Activated CD8-positive, alpha-beta memory T cell treated with anti-CD3 and anti-CD28 coated beads, Interleukin-2, amount 50 U/mL, for 24 hours (primary cell): ENCODE results near the gene EDIL3.

Experiments
- DNase-seq: peaks from one replicate; pipeline ENCODE4 v3.0.0-alpha.2; 2020; ENCODE audit errors: extremely low read depth

EDIL3 gene

DNA sequence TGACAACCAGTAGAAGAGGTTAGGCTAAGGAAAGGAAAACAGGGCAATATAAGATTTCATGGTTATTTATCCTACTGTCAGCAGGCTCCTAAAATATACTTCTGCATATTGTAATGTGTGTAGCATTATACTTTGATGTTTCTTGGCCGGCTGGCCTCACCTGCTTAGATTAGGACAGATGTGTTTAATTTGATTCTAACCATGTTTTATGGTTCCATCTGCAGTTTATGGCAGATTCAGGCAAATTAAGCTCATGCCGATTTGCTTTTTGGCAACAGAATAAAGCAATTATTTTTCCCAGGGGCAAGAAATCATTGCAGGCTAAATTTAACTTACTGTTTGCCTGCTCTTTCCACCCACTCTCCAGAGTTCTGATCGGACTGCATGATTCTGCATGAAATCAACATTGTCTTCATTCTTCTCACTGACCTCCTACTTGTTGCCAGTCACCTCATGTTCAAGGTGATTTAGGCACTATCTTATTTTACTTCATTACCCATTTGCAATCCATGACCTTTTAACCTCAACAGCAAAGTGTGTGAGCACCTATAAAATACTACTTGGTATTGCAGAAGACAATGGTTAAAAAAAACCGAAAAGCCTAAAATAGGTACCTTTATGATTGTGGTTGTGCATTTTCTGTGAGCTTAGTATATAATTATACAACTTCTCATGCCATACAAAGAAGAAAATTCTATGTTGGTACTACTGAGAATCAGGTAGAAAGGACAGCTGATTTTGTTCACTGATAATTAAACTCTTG is 125.2 kb downstream of the EDIL3 start:
- DNase-seq, result no peak

- no peak for DNase-seq
Observed at GRCh38 chr5:84257061-84257460, 127.6 kb downstream of the EDIL3 start.

GRCh38 chr5:84255315-84255714 is 129.4 kb downstream of the EDIL3 start:
- no peak for DNase-seq

GRCh38 chr5:84253946-84254345 is 130.7 kb downstream of the EDIL3 start:
- DNase-seq, result no peak

- no peak for DNase-seq
Observed at GRCh38 chr5:84251503-84251902, 133.2 kb downstream of the EDIL3 start.

GRCh38 chr5:84249918-84250630 is 134.6 kb downstream of the EDIL3 start:
- DNase-seq, result no peak

- no peak for DNase-seq
Observed at GRCh38 chr5:84248013-84248412, 136.7 kb downstream of the EDIL3 start.

DNA sequence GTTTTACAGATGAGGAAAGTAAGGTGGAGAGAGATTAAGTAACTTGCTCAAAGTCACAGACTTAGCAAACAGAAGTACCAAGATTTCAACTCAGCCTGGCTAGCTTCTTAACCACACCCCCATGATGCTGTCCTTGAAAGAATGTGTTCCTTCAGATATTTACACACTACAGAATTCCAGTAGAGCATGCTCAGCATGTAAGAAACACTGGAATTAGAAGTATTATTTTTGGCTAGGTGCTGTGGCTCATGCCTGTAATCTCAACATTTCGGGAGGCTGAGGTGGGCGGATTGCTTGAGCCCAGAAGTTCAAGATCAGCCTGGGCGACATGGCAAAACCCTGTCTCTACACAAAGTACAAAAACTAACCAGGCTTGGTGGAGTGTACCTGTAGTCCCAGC is 142.4 kb downstream of the EDIL3 start:
- DNase-seq, result no peak

DNA sequence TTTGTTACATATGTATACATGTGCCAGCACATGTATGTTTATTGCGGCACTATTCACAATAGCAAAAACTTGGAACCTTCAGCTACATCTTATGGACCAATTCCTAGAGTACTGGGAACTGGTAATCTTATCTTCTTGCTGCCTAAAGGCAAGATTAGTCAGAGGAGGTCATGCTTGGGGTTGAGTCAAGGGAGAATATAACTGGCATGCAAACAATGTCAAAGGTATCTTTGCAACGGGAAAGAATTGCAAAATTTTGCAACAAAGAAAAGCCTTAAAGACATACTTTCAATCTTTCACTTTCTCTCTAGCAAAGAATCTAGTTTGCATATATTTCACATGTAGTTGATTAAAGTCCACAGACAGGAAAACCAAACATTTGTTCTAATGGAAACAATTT is 145.2 kb downstream of the EDIL3 start:
- DNase-seq, result no peak

DNA sequence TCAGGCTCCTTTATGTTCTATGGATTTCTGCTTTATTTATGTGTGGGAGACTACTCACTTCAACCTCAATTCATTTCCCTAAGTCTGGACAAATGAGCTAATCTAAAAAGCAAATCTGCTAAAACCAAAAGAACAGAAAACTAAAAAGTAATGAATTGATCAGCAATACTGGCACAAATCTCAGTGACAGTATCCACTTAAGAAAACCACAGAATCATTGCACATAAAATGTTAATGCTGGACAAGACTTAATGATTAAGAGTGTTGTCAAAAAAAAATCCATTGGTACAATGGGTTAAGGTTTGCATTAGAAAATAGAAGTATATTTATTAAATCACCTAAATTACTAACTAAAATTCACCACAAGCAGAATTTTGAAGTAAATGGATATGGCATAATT is 147.6 kb downstream of the EDIL3 start:
- no peak for DNase-seq

- no peak for DNase-seq
Observed at GRCh38 chr5:84231433-84231832, 153.2 kb downstream of the EDIL3 start.

DNA sequence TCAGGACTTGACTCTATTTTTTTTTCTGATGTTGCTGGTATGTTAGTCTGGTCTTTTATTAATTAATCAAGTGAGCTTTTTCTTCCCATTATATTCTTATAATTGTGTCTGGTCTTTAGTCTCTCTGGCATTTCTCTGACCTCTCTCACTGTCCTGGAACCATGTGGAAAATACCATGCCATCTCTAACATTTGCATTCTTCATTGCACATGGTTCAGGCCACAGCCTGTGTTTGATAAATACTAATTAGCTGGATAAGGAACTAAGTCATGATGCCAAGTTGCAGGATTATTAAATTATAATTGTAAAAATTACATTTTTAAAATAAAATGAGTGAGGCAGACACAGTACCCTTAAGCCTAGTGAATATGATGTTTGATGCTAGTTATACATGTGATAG is 155.6 kb downstream of the EDIL3 start:
- DNase-seq, result no peak

DNA sequence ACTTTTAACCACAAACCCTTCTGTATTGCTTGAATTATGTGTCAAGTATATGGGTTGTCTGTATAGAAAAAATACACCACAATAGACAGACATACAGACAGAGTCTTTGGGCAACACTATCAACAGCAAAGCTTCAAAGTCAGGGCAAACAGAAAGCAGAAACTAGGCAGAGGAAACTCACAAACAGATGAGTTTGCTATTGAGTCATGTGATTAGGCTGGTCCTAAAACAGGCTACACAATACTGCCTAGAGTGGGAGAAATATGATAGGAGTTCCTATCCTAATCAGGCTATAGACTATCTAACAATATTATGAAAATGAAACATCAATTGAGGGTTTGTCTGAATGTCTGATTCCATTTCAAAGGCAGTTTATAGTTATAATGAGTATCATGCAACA is 156.4 kb downstream of the EDIL3 start:
- DNase-seq, result no peak

- DNase-seq, result no peak
Observed at GRCh38 chr5:84227236-84227635, 157.4 kb downstream of the EDIL3 start.

DNA sequence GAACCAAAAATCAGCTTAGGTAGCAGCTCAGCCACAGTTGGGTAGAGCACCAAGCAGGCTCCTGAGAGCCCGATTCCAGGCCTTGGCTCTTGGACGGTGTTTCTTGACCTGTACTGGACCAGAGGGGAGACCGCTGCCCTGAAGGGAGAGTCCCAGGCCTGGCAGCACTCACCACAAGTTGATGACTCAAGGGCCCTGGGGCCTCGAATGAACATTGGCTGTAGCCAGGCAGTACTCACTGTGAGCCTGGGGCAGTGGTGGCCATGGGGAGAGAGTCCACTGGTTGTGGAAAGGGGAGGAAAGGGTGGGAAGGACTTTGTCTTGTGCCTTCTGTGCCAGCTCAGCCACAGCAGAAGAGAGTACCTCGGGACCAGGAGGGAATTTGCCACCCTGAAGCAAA is 166.1 kb downstream of the EDIL3 start:
- DNase-seq, result no peak

- DNase-seq, result no peak
Observed at GRCh38 chr5:84215521-84215920, 169.2 kb downstream of the EDIL3 start.

GRCh38 chr5:84213861-84214260 is 170.8 kb downstream of the EDIL3 start:
- DNase-seq, result no peak

DNA sequence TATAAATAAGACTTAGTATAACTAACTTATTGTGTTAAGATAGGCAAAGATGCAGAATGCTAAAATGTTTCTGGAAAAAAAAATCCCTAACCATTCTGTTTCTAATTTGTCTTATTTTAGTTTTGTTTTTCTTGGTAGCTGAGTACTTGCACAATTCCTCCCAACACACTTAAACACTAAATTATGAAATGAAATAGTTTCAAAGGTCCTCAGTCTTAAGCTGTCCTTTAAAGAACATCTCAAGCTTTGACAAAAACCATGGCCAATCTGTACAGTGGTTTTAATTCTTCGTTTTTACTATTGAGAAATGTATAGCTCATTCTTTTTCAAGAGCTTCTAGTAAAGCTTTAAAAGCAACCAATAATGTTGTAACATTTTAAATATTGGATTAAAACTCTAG is 171.5 kb downstream of the EDIL3 start:
- no peak for DNase-seq

- no peak for DNase-seq
Observed at GRCh38 chr5:84204772-84205171, 179.9 kb downstream of the EDIL3 start.

DNA sequence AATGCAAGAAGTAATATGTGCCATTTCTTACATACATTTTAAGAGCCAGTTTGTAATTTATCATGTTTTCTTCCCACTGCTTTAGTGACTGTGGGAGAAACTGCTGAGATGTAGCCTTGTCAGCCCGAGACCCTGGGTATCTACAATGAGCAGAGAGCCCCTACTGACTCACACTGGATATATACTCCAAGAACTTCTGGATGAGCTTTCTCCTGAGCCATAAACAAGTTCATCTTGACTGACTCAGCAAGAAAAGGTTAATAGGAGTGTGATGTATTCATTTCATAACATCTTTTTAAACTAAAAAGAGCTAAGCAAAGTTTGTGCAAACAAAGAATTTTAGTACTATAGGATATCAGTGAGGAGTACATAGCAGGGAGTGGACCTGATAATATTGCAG is 182.5 kb downstream of the EDIL3 start:
- no peak for DNase-seq

DNA sequence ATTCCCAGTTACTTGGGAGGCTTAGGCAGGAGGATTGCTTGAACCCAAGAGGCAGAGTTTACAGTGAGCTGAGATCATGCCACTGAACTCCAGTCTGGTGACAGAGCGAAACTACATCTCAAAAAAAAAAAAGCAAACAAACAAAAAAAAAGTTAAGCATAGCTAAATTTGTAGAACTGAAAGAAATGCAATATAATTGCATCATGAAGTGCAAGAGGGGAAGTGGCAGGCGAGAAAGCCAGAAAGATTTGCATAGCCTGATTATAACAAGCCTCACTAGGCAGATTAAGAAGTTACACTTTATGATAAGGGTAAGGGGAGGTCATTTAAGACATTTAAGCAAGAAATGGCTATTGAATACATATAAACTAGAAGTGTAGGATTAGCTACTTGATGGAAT is 187.1 kb downstream of the EDIL3 start:
- no peak for DNase-seq

DNA sequence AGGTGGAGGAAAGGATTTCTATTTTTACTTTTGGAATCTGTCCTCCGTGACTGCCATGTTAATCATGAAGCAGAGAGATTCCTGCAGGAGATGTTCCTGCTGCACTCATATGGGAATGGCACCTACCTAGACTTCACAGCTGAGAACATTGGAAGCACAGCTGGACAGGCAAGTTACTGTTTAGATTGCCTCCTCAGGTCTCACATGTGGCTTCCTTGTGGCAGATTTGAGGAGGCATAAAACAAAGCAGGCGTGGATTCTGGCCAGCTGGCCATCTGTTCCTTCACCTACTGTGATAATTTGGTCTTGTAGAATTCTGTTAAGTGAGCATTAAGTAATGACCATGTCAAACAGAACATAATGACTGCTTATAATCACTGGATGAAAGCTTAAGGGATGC is 193.4 kb downstream of the EDIL3 start:
- DNase-seq, result no peak

DNA sequence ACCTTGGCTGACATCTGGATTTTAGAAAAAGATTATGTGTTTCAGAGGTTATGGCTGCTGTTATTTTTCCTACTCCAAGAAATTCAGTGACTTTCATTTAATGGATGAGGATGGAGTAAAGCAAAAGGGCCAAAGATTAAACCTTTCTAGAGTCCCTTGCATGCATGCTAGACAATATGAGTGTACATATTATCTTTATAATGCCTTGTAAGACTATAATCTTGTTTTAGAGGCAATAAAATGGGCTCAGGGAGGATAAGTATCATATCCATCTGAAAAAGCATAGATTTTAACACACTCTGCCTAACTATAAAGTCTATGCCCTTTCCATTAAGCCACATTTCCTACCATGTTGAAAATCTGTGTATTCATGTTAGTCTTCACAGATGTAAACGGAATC is 199.8 kb downstream of the EDIL3 start:
- no peak for DNase-seq

- DNase-seq, result no peak
Observed at GRCh38 chr5:84181093-84181492, 203.6 kb downstream of the EDIL3 start.
